Fibroblast of pulmonary artery (primary cell): ENCODE data around the gene GBF1.

Experiments
- DNase-seq: peaks from one replicate; pipeline ENCODE4 v3.0.0-alpha.2; 2010; ENCODE audit warnings: low read depth
- H3K4me3 ChIP-seq: replicated peaks from 2 replicates; pipeline ENCODE4 v1.5.1; 2011; ENCODE audit warnings: low read depth, mild to moderate bottlenecking, control low read depth, low read length, moderate library complexity
- TF ChIP-seq, protein P1 (sequence below): IDR thresholded peaks from 2 replicates; pipeline ENCODE4 v1.5.1; 2011; ENCODE audit warnings: mild to moderate bottlenecking, control low read depth, low read length, inconsistent platforms; ENCODE audit errors: missing control alignments

The GBF1 gene

DNA sequence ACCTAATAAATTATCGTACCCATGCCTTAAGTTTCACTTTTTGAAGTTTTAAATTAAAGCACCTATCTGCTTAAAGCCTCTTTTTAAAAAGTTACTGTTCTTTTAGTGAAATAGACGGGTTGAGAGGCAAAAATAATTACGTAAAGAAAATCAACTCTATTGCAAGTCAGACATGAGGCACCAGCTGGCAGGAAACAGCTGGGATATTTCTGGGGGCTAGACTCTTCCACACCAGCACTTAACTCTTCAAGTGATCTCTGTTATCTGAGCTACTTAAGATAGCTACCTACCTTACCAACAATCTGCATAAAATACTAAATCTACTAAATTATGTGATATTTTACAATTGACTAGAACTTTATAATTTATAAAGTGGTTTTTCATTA is 35.8 kb downstream of the GBF1 start:
- TF ChIP-seq, protein P1, sequence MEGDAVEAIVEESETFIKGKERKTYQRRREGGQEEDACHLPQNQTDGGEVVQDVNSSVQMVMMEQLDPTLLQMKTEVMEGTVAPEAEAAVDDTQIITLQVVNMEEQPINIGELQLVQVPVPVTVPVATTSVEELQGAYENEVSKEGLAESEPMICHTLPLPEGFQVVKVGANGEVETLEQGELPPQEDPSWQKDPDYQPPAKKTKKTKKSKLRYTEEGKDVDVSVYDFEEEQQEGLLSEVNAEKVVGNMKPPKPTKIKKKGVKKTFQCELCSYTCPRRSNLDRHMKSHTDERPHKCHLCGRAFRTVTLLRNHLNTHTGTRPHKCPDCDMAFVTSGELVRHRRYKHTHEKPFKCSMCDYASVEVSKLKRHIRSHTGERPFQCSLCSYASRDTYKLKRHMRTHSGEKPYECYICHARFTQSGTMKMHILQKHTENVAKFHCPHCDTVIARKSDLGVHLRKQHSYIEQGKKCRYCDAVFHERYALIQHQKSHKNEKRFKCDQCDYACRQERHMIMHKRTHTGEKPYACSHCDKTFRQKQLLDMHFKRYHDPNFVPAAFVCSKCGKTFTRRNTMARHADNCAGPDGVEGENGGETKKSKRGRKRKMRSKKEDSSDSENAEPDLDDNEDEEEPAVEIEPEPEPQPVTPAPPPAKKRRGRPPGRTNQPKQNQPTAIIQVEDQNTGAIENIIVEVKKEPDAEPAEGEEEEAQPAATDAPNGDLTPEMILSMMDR = no peak
- H3K4me3 ChIP-seq = peak overlapping the region; percentile 29
- peak; percentile 46 for DNase-seq

DNA sequence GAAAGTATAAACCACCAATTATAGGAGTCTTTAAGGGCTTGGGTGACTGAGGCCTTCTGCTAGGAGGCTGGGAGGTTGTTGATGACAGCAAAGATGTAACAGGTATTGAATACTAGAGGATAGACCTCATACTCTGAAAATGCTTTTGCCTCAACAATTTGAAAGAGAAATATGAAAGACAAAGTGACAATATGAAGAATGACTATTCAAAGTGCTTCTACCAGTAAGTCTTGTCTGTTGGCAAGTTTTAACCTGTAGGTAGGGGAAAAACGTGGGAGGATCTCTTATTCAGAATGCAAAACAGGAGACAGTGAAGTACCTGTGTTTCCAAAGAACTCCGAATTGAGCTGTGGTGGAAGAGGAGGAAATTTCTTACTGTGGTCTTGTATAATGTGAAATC is 38.2 kb downstream of the GBF1 start:
- TF ChIP-seq, protein P1 = no peak
- DNase-seq = no peak
- no peak overlapping the region for H3K4me3 ChIP-seq

GRCh38 chr10:102283890-102284289 is 38.6 kb downstream of the GBF1 start:
- DNase-seq = no peak
- TF ChIP-seq, protein P1 = no peak
- no peak overlapping the region for H3K4me3 ChIP-seq

DNA sequence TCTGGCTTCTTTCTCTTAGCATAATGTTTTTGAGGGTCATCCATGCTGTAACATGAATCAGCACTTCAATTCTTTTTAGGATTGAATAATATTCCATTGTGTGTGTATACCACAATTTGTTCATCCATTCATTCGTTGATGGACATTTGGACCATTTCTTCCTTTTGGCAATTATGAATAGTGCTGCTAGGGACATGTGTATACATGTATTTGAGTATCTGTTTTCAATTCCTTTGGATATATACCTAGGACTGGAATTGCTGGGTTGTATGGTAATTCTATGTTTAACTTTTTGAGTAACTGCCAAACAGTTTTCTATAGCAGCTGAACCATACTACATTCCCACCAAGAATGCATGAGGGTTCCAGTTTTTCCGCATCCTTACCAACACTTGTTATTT is 39.2 kb downstream of the GBF1 start:
- no peak overlapping the region for H3K4me3 ChIP-seq
- DNase-seq = no peak
- TF ChIP-seq, protein P1 = no peak

- DNase-seq = no peak
Observed at GRCh38 chr10:102285133-102285532, 39.8 kb downstream of the GBF1 start.

DNA sequence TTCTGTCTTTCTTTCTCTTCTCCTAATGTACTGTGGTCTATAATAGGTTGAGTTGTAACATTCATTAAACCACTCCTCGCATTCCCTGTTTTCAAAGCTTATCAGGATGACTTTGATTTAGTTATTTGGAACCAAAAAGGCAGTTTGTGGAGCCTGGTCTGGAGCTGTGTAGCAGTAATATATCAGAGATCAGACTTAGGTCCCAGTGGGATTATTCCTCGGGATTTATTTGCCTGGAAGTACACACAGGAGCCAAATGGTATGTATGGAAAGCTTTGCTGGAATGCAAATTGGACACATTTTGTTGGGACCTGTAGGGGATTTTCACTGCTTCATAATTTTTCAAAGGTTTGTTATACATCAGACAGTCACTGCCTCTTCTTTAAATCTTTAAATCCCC is 40.9 kb downstream of the GBF1 start:
- no peak for DNase-seq
- TF ChIP-seq, protein P1 = no peak
- no peak overlapping the region for H3K4me3 ChIP-seq

More at GRCh38 chr10:102285133-102285532, 39.8 kb downstream of the GBF1 start:
- TF ChIP-seq, protein P1 = no peak
- H3K4me3 ChIP-seq = no peak overlapping the region

GRCh38 chr10:102287538-102287937 is 42.2 kb downstream of the GBF1 start:
- H3K4me3 ChIP-seq = no peak overlapping the region
- no peak for DNase-seq
- TF ChIP-seq, protein P1 = no peak
